HepG2 (cell line): Measurements from ENCODE around the gene LRSAM1. TPM values are rescaled to one million over a fixed set of nuclear protein-coding genes. Genes with fewer than 3 reads are reported as not detected.

ENCODE experiments used
- CHD4 ChIP-seq: fragments of 200-600 bp; sonication (generic); IDR thresholded peaks from 2 replicates; pipeline ENCODE4 v1.7.0; 2017; ENCODE audit warnings: mild to moderate bottlenecking, low read length, borderline replicate concordance
- E2F2 ChIP-seq: sonication (generic); formaldehyde crosslinking; IDR thresholded peaks from 2 replicates; pipeline ENCODE4 v1.4.0; 2020; ENCODE audit warnings: missing genetic modification reagents, borderline replicate concordance
- GMEB2 ChIP-seq: IDR thresholded peaks from 2 replicates; pipeline ENCODE4 v1.6.1; 2016; ENCODE audit warnings: missing biosample characterization, missing genetic modification reagents, low read depth
- HOMEZ ChIP-seq: IDR thresholded peaks from 2 replicates; pipeline ENCODE4 v1.6.1; 2016; ENCODE audit warnings: low read depth
- ISL2 ChIP-seq: sonication (generic); formaldehyde crosslinking; IDR thresholded peaks from 2 replicates; pipeline ENCODE4 v1.5.0; 2020; ENCODE audit warnings: missing genetic modification reagents
- MTF1 ChIP-seq: sonication (generic); formaldehyde crosslinking; IDR thresholded peaks from 2 replicates; pipeline ENCODE4 v1.5.0; 2020; ENCODE audit warnings: missing genetic modification reagents
- MXI1 ChIP-seq: IDR thresholded peaks from 3 replicates; pipeline ENCODE4 v1.6.1; 2012; ENCODE audit warnings: low read depth, low read length, inconsistent platforms, borderline replicate concordance
- PAWR ChIP-seq: sonication (generic); formaldehyde crosslinking; IDR thresholded peaks from 2 replicates; pipeline ENCODE4 v1.4.0; 2020; ENCODE audit warnings: missing genetic modification reagents, mild to moderate bottlenecking, borderline replicate concordance
- PHF20 ChIP-seq: sonication (generic); formaldehyde crosslinking; IDR thresholded peaks from 2 replicates; pipeline ENCODE4 v1.5.0; 2020; ENCODE audit warnings: mild to moderate bottlenecking, missing genetic modification reagents
- POLR2AphosphoS2 ChIP-seq: IDR thresholded peaks from 2 replicates; pipeline ENCODE4 v1.6.1; 2011; ENCODE audit warnings: low read depth, low read length, improper control_type of control experiment
- SP140L ChIP-seq: sonication (generic); formaldehyde crosslinking; IDR thresholded peaks from 2 replicates; pipeline ENCODE4 v1.4.0; 2020; ENCODE audit warnings: missing genetic modification reagents, borderline replicate concordance
- THAP9 ChIP-seq: sonication (generic); formaldehyde crosslinking; IDR thresholded peaks from 2 replicates; pipeline ENCODE4; 2020; ENCODE audit warnings: missing genetic modification reagents, mild to moderate bottlenecking, borderline replicate concordance
- TOE1 ChIP-seq: sonication (generic); formaldehyde crosslinking; IDR thresholded peaks from 2 replicates; pipeline ENCODE4 v1.4.0; 2020; ENCODE audit warnings: mild to moderate bottlenecking, missing genetic modification reagents
- ZBTB2 ChIP-seq: sonication (generic); formaldehyde crosslinking; IDR thresholded peaks from 2 replicates; pipeline ENCODE4 v1.8.0; 2022; ENCODE audit warnings: low read depth, missing genetic modification reagents
- ZBTB38 ChIP-seq: sonication (generic); formaldehyde crosslinking; IDR thresholded peaks from 2 replicates; pipeline ENCODE4 v1.5.1; 2020; ENCODE audit warnings: mild to moderate bottlenecking, missing genetic modification reagents
- ZNF180 ChIP-seq: sonication (generic); formaldehyde crosslinking; IDR thresholded peaks from 2 replicates; pipeline ENCODE4 v1.4.0; 2020; ENCODE audit warnings: low read depth, missing genetic modification reagents, borderline replicate concordance
- ZNF619 ChIP-seq: sonication (generic); formaldehyde crosslinking; IDR thresholded peaks from 2 replicates; pipeline ENCODE4 v1.4.0; 2020; ENCODE audit warnings: mild to moderate bottlenecking, missing genetic modification reagents
- ZNF773 ChIP-seq: sonication (generic); formaldehyde crosslinking; IDR thresholded peaks from 2 replicates; pipeline ENCODE4 v1.4.0; 2020; ENCODE audit warnings: missing genetic modification reagents, borderline replicate concordance
- ZSCAN20 ChIP-seq: sonication (generic); formaldehyde crosslinking; IDR thresholded peaks from 2 replicates; pipeline ENCODE4 v1.4.0; 2020; ENCODE audit warnings: missing genetic modification reagents, mild to moderate bottlenecking, borderline replicate concordance
- polyA plus RNA-seq, 8 experiments: library from polyadenylated mRNA; depleted of rRNA in 3 of 8; stranded (reverse) in 7 of 8; unstranded in 1 of 8; fragments of >200 nt; fragmentation: Illumina TruSeq in 4 of 8; extraction: Trizol in 4 of 8; gene quantifications; 2 replicates each; pipeline versions ENCODE4 v1.2.1 to v1.2.3, GENCODE V29; 2011 to 2016; ENCODE audit warnings: low read depth in 4 of 8, missing spikeins in 1 of 8, mixed read lengths in 1 of 8; ENCODE audit not compliant: insufficient read depth in 1 of 8
- total RNA-seq, 5 experiments: library from RNA; depleted of rRNA; stranded (reverse); fragments of >200 nt; fragmentation: Illumina TruSeq; extraction: Trizol; gene quantifications; 2 replicates each; pipeline ENCODE4 v1.2.3, GENCODE V29; 2016; ENCODE audit warnings: low read depth in 1 of 5

The LRSAM1 gene
- total and polyA plus RNA-seq, 2 of the 13 experiments (the other 11 are each of a cell fraction or from before 2014, with no cell fraction given): 8.7 to 10.2 TPM

GRCh38 chr9:127423934-127424675, 27.2 kb upstream of the LRSAM1 start, which contains the start of gene ZNF79 (continued):
- TF ChIP-seq E2F2 (CRISPR knock-in tag): peak; percentile 34; the same call in 1 of the 2 replicates
- TF ChIP-seq MTF1 (CRISPR knock-in tag): peak; percentile 92
- TF ChIP-seq SP140L (CRISPR knock-in tag): no peak
- peak; percentile 61; the same call in 1 of the 3 replicates for TF ChIP-seq MXI1
- no peak for TF ChIP-seq HOMEZ (CRISPR knock-in tag)
- 0 out of 2 replicates have a peak, but pooled peaks have one; percentile 33 for TF ChIP-seq ZSCAN20
- peak; percentile 57; the same call in 1 of the 2 replicates for TF ChIP-seq ISL2 (CRISPR knock-in tag)
- no peak for TF ChIP-seq ZBTB2
- TF ChIP-seq POLR2AphosphoS2: no peak; the same call in 1 of the 2 replicates
- no peak for TF ChIP-seq ZBTB38 (CRISPR knock-in tag)
- TF ChIP-seq ZNF773 (CRISPR knock-in tag): no peak
- no peak for TF ChIP-seq CHD4
- TF ChIP-seq GMEB2 (CRISPR knock-in tag): no peak
- TF ChIP-seq PAWR (CRISPR knock-in tag): no peak
- TF ChIP-seq TOE1 (CRISPR knock-in tag): no peak
- peak; percentile 97 for TF ChIP-seq PHF20 (CRISPR knock-in tag)
- TF ChIP-seq THAP9: peak; percentile 85; the same call in 1 of the 2 replicates
- TF ChIP-seq ZNF180 (CRISPR knock-in tag): no peak
- no peak for TF ChIP-seq ZNF619
